HepG2 (cell line): ENCODE measurements around the gene NKD1. TPM values are rescaled to one million over a fixed set of nuclear protein-coding genes. Genes with fewer than 3 reads are reported as not detected.

Experiments
- HCFC1 ChIP-seq: fragments of 150-350 bp; IDR thresholded peaks from 2 replicates; pipeline ENCODE4 v1.6.1; 2014; ENCODE audit warnings: low read depth, low read length
- MIXL1 ChIP-seq: IDR thresholded peaks from 2 replicates; pipeline ENCODE4 v1.6.1; 2016
- NFIB ChIP-seq: sonication (generic); formaldehyde crosslinking; IDR thresholded peaks from 2 replicates; pipeline ENCODE4 v1.9.0; 2021; ENCODE audit warnings: missing genetic modification reagents, mild to moderate bottlenecking, borderline replicate concordance
- NFYB ChIP-seq: sonication (generic); formaldehyde crosslinking; IDR thresholded peaks from 2 replicates; pipeline ENCODE4 v1.4.0; 2020; ENCODE audit warnings: missing genetic modification reagents
- RARG ChIP-seq: sonication (generic); formaldehyde crosslinking; IDR thresholded peaks from 2 replicates; pipeline ENCODE4 v1.4.0; 2020; ENCODE audit warnings: low read depth, mild to moderate bottlenecking, missing genetic modification reagents
- ZBTB34 ChIP-seq: sonication (generic); formaldehyde crosslinking; IDR thresholded peaks from 2 replicates; pipeline ENCODE4 v1.8.0; 2022; ENCODE audit warnings: mild to moderate bottlenecking, missing genetic modification reagents
- ZBTB37 ChIP-seq: sonication (generic); formaldehyde crosslinking; IDR thresholded peaks from 2 replicates; pipeline ENCODE4 v1.4.0; 2020; ENCODE audit warnings: mild to moderate bottlenecking, missing genetic modification reagents
- ZNF101 ChIP-seq: sonication (generic); formaldehyde crosslinking; IDR thresholded peaks from 2 replicates; pipeline ENCODE4 v1.4.0; 2020; ENCODE audit warnings: mild to moderate bottlenecking, low read depth, missing genetic modification reagents, borderline replicate concordance
- ZNF383 ChIP-seq: sonication (generic); formaldehyde crosslinking; IDR thresholded peaks from 2 replicates; pipeline ENCODE4 v1.4.0; 2020; ENCODE audit warnings: missing genetic modification reagents, mild to moderate bottlenecking, borderline replicate concordance
- ZNF446 ChIP-seq: sonication (generic); formaldehyde crosslinking; IDR thresholded peaks from 2 replicates; pipeline ENCODE4 v1.5.0; 2020; ENCODE audit warnings: mild to moderate bottlenecking, missing genetic modification reagents
- ZNF609 ChIP-seq: sonication (generic); formaldehyde crosslinking; IDR thresholded peaks from 2 replicates; pipeline ENCODE4 v1.4.0; 2020; ENCODE audit warnings: mild to moderate bottlenecking, missing genetic modification reagents, borderline replicate concordance
- ZNF687 ChIP-seq: sonication (generic); formaldehyde crosslinking; IDR thresholded peaks from 2 replicates; pipeline ENCODE4 v1.5.1; 2020; ENCODE audit warnings: mild to moderate bottlenecking, missing genetic modification reagents, moderate library complexity
- ZNF770 ChIP-seq: sonication (generic); formaldehyde crosslinking; IDR thresholded peaks from 2 replicates; pipeline ENCODE4 v1.5.0; 2020; ENCODE audit warnings: mild to moderate bottlenecking, missing genetic modification reagents
- polyA plus RNA-seq, 8 experiments: library from polyadenylated mRNA; depleted of rRNA in 3 of 8; stranded (reverse) in 7 of 8; unstranded in 1 of 8; fragments of >200 nt; fragmentation: Illumina TruSeq in 4 of 8; extraction: Trizol in 4 of 8; gene quantifications; 2 replicates each; pipeline versions ENCODE4 v1.2.1 to v1.2.3, GENCODE V29; 2011 to 2016; ENCODE audit warnings: low read depth in 4 of 8, missing spikeins in 1 of 8, mixed read lengths in 1 of 8; ENCODE audit not compliant: insufficient read depth in 1 of 8
- total RNA-seq, 5 experiments: library from RNA; depleted of rRNA; stranded (reverse); fragments of >200 nt; fragmentation: Illumina TruSeq; extraction: Trizol; gene quantifications; 2 replicates each; pipeline ENCODE4 v1.2.3, GENCODE V29; 2016; ENCODE audit warnings: low read depth in 1 of 5

NKD1 gene
- total and polyA plus RNA-seq, 2 of the 13 experiments (the other 11 are each of a cell fraction or from before 2014, with no cell fraction given), result 70.4 to 121 TPM

GRCh38 chr16:50616883-50617645 lies 68.9 kb downstream of the NKD1 start (continued):
- TF ChIP-seq ZNF687 (CRISPR knock-in tag) (peak; percentile 84), ZNF101 (CRISPR knock-in tag) (no peak), NFYB (CRISPR knock-in tag) (no peak), NFIB (no peak), ZBTB34 (CRISPR knock-in tag) (peak; percentile 6; the same call in 1 of the 2 replicates), ZNF609 (CRISPR knock-in tag) (peak; percentile 82), ZNF383 (CRISPR knock-in tag) (no peak), MIXL1 (CRISPR knock-in tag) (0 out of 2 replicates have a peak, but pooled peaks have one; percentile 47), ZNF446 (CRISPR knock-in tag) (no peak), ZNF770 (no peak), RARG (CRISPR knock-in tag) (no peak), HCFC1 (no peak), ZBTB37 (CRISPR knock-in tag) (no peak)
